A549 (cell line): ENCODE results near the gene KIF26A. TPM values are rescaled to one million over a fixed set of nuclear protein-coding genes. Genes with fewer than 3 reads are reported as not detected.

ENCODE experiments used
- ATAC-seq, 2 experiments: fragments of 200-7000 bp in 1 of 2; fragments of >200 bp in 1 of 2; cut with Nextera tagmentation in 1 of 2; cut with Tn5 transposase in 1 of 2; 3 replicates each; pipeline versions ENCODE4 v1.8.0 to v1.9.1; 2018 to 2020; ENCODE audit warnings: mild to moderate bottlenecking in 1 of 2, moderate library complexity in 1 of 2
- CTCF ChIA-PET: fragments of 300-600 bp; sonication (Branson Sonifier 250); formaldehyde crosslinking; extraction: SDS; loops from one replicate; lab custom pipeline; 2021; ENCODE audit warnings: antibody characterized with exemption, inconsistent platforms; lab: Yijun Ruan, JAX
- POLR2A ChIA-PET: fragments of 350-600 bp; formaldehyde crosslinking; extraction: SDS; loops from one replicate; lab custom pipeline; 2021; ENCODE audit warnings: antibody characterized with exemption, inconsistent platforms; lab: Yijun Ruan, JAX
- DNase-seq, 2 experiments: peaks; one replicate each; pipeline versions ENCODE4 v3.0.0 to v3.0.0-alpha.2; 2011 to 2016; ENCODE audit warnings: low read depth in 1 of 2, low spot score in 1 of 2
- FAIRE-seq: peaks from 2 replicates; lab custom pipeline; 2011; peaks lifted over from hg19 to GRCh38; lab: Jason Lieb, UNC
- H3K27ac ChIP-seq, 2 experiments: fragments of >200 bp; sonication (Bioruptor Twin); formaldehyde crosslinking; 3 replicates each; pipeline ENCODE4 v1.5.1; 2016 to 2017
- H3K4me1 ChIP-seq: fragments of >200 bp; sonication (Bioruptor Twin); formaldehyde crosslinking; 3 replicates; pipeline ENCODE4 v1.6.1; 2016
- H3K4me2 ChIP-seq: fragments of >200 bp; sonication (Bioruptor Twin); formaldehyde crosslinking; 3 replicates; pipeline ENCODE4 v1.6.1; 2016
- H3K4me3 ChIP-seq: fragments of >200 bp; sonication (Bioruptor Twin); formaldehyde crosslinking; 3 replicates; pipeline ENCODE4 v1.5.1; 2016
- H3K9me3 ChIP-seq: fragments of >200 bp; sonication (Bioruptor Twin); formaldehyde crosslinking; 3 replicates; pipeline ENCODE4 v1.6.1; 2016
- ATOH8 ChIP-seq: fragments of 250-450 bp; sonication (Bioruptor Pico); IDR thresholded peaks from 2 replicates; pipeline ENCODE4 v1.5.0; 2020; ENCODE audit warnings: low read depth, mild to moderate bottlenecking, moderate library complexity
- CBX2 ChIP-seq: fragments of 200-600 bp; sonication (generic); IDR thresholded peaks from 2 replicates; pipeline ENCODE4 v1.6.1; 2016; ENCODE audit warnings: low read depth, mild to moderate bottlenecking, borderline replicate concordance
- CTCF ChIP-seq: fragments of >200 bp; sonication (Bioruptor Twin); formaldehyde crosslinking; IDR thresholded peaks from 3 replicates; pipeline ENCODE4 v1.5.1; 2016
- E2F6 ChIP-seq: IDR thresholded peaks from 2 replicates; pipeline ENCODE4 v1.6.1; 2012; ENCODE audit warnings: low read depth, borderline replicate concordance
- EHMT2 ChIP-seq: fragments of 200-600 bp; sonication (generic); IDR thresholded peaks from 2 replicates; pipeline ENCODE4 v1.6.1; 2016; ENCODE audit warnings: antibody characterized with exemption, low read depth, mild to moderate bottlenecking, moderate library complexity
- ESRRA ChIP-seq: fragments of 150-350 bp; IDR thresholded peaks from 2 replicates; pipeline ENCODE4 v1.6.1; 2014; ENCODE audit warnings: mild to moderate bottlenecking, low read length, borderline replicate concordance
- FOSB ChIP-seq: fragments of 250-450 bp; sonication (Bioruptor Pico); IDR thresholded peaks from 2 replicates; pipeline ENCODE4 v1.5.0; 2020; ENCODE audit warnings: mild to moderate bottlenecking, moderate library complexity
- FOSL2 ChIP-seq, 2 experiments: fragments of 450-650 bp in 1 of 2; fragments of >200 bp in 1 of 2; sonication (Bioruptor Twin) in 1 of 2; formaldehyde crosslinking; IDR thresholded peaks; 2 replicates each; pipeline versions ENCODE4 v1.5.0 to v1.6.1; 2016 to 2020; ENCODE audit warnings: mild to moderate bottlenecking in 1 of 2, moderate library complexity in 1 of 2
- FOXS1 ChIP-seq: fragments of 250-450 bp; sonication (Bioruptor Pico); IDR thresholded peaks from 2 replicates; pipeline ENCODE4 v1.5.0; 2020; ENCODE audit warnings: mild to moderate bottlenecking, moderate library complexity
- HDAC2 ChIP-seq: fragments of 200-600 bp; sonication (generic); IDR thresholded peaks from 2 replicates; pipeline ENCODE4 v1.6.1; 2016
- HOXA7 ChIP-seq: fragments of 250-450 bp; sonication (Bioruptor Pico); IDR thresholded peaks from 2 replicates; pipeline ENCODE4 v1.5.0; 2020; ENCODE audit warnings: mild to moderate bottlenecking, moderate library complexity
- HOXB13 ChIP-seq: fragments of 250-450 bp; sonication (Bioruptor Pico); IDR thresholded peaks from 2 replicates; pipeline ENCODE4 v1.5.0; 2020; ENCODE audit warnings: low read depth, mild to moderate bottlenecking, moderate library complexity
- JUNB ChIP-seq: fragments of >200 bp; sonication (Bioruptor Twin); formaldehyde crosslinking; IDR thresholded peaks from 2 replicates; pipeline ENCODE4 v1.6.1; 2016
- KDM5A ChIP-seq: fragments of 200-600 bp; sonication (generic); IDR thresholded peaks from 2 replicates; pipeline ENCODE4 v1.6.1; 2016; ENCODE audit warnings: antibody characterized with exemption, mild to moderate bottlenecking
- MYC ChIP-seq: IDR thresholded peaks from 2 replicates; pipeline ENCODE4 v1.6.1; 2012; ENCODE audit warnings: mild to moderate bottlenecking, inconsistent platforms, low read length, improper control_type of control experiment, borderline replicate concordance
- NFE2L2 ChIP-seq: fragments of 150-350 bp; conservative IDR thresholded peaks from 2 replicates; pipeline ENCODE4 v1.6.1; 2014; ENCODE audit warnings: low read length
- NPAS2 ChIP-seq: fragments of 250-450 bp; sonication (Bioruptor Pico); IDR thresholded peaks from 2 replicates; pipeline ENCODE4 v1.8.0; 2022; ENCODE audit warnings: mild to moderate bottlenecking, moderate library complexity, borderline replicate concordance
- NR3C1 ChIP-seq: fragments of >200 bp; sonication (Bioruptor Twin); formaldehyde crosslinking; IDR thresholded peaks from 3 replicates; pipeline ENCODE4 v1.6.1; 2017
- PHF8 ChIP-seq: fragments of 200-600 bp; sonication (generic); IDR thresholded peaks from 2 replicates; pipeline ENCODE4 v1.6.1; 2016; ENCODE audit warnings: low read depth, mild to moderate bottlenecking, antibody characterized with exemption, moderate library complexity, borderline replicate concordance
- POLR2A ChIP-seq: IDR thresholded peaks from 2 replicates; pipeline ENCODE4 v1.6.1; 2012; ENCODE audit warnings: mild to moderate bottlenecking, low read length
- RNF2 ChIP-seq: fragments of 200-600 bp; sonication (generic); IDR thresholded peaks from 2 replicates; pipeline ENCODE4 v1.6.1; 2016; ENCODE audit warnings: low read depth, mild to moderate bottlenecking, antibody characterized with exemption, moderate library complexity, borderline replicate concordance
- SREBF2 ChIP-seq: fragments of 450-650 bp; IDR thresholded peaks from 2 replicates; pipeline ENCODE4 v1.6.1; 2014; ENCODE audit warnings: mild to moderate bottlenecking, moderate library complexity
- TP53 ChIP-seq: fragments of 250-450 bp; sonication (Bioruptor Pico); IDR thresholded peaks from 2 replicates; pipeline ENCODE4 v1.5.0; 2021; ENCODE audit warnings: mild to moderate bottlenecking, moderate library complexity
- whole genome bisulfite sequencing: methylation state at CpG from one replicate; pipeline ENCODE4 v1.1.6; 2017; ENCODE audit errors: missing lambda C conversion rate; 5-methylcytosine and 5-hydroxymethylcytosine counted together
- polyA plus RNA-seq, 4 experiments: library from polyadenylated mRNA; depleted of rRNA in 3 of 4; stranded (reverse); fragments of >200 nt; fragmentation: RNase III in 1 of 4; extraction: RNeasy Plus Mini Kit Qiagen cat#74134 plus additional on column Dnase treatment in 1 of 4; gene quantifications; 2 replicates in 3 of 4; 3 replicates in 1 of 4; pipeline ENCODE4 v1.2.3, GENCODE V29; 2011 to 2017

KIF26A gene
- polyA plus RNA-seq, 2 of the 4 experiments (the other 2 are of a cell fraction), result 0.28 to 2.3 TPM

- Histone ChIP-seq H3K4me1 (no peaks in the 10 kb centered on the region), H3K9me3 (no peaks in the 10 kb centered on the region), H3K4me3 (no peak overlapping the region), H3K27ac (no peak overlapping the region), H3K4me2 (no peak overlapping the region)
- CTCF ChIA-PET, result no interaction called here
- TF ChIP-seq ATOH8 (CRISPR knock-in tag) (no peak), HOXA7 (CRISPR knock-in tag) (no peak), HOXB13 (no peak), PHF8 (no peak), CTCF (no peak), TP53 (no peak), FOSB (no peak), JUNB (no peak), E2F6 (no peak), NPAS2 (no peak)
- POLR2A ChIA-PET, result no interaction called here
- FAIRE-seq (no peak), ATAC-seq (no peak), DNase-seq (no peak)
- 63% methylated on average over 13 of the region's 16 CpGs for WGBS
Observed at GRCh38 chr14:104195361-104195760, 57.0 kb downstream of the KIF26A start.

GRCh38 chr14:104195878-104196277, 57.5 kb downstream of the KIF26A start:
- DNase-seq (no peak), FAIRE-seq (no peak), ATAC-seq (no peak)
- Histone ChIP-seq H3K4me3 (no peak overlapping the region), H3K9me3 (no peaks in the 10 kb centered on the region), H3K4me2 (no peak overlapping the region), H3K27ac (no peak overlapping the region), H3K4me1 (no peaks in the 10 kb centered on the region)
- 56% methylated on average over 16 of the region's 17 CpGs for WGBS
- CTCF ChIA-PET, result no interaction called here
- POLR2A ChIA-PET, result no interaction called here
- TF ChIP-seq CTCF, result no peak
- no peak for TF ChIP-seq HDAC2
- TF ChIP-seq ESRRA, result no peak
- no peak for TF ChIP-seq POLR2A
- TF ChIP-seq E2F6, result no peak
- no peak for TF ChIP-seq NFE2L2
- TF ChIP-seq FOSL2 (IDR thresholded peaks at IDR 0.05), result no peak
- TF ChIP-seq FOSL2 (CRISPR knock-in tag; IDR thresholded peaks at IDR 0.05), result no peak
- TF ChIP-seq HOXA7 (CRISPR knock-in tag), result no peak
- TF ChIP-seq FOXS1 (CRISPR knock-in tag), result no peak
- TF ChIP-seq HOXB13, result no peak
- TF ChIP-seq CBX2, result no peak
- TF ChIP-seq EHMT2, result no peak
- TF ChIP-seq RNF2, result no peak
- TF ChIP-seq SREBF2, result no peak
- TF ChIP-seq MYC, result no peak
- TF ChIP-seq KDM5A, result no peak
- TF ChIP-seq NR3C1, result no peak
- TF ChIP-seq ATOH8 (CRISPR knock-in tag), result no peak
